Liver (tissue), 9 donors: ENCODE data around the gene POLR3A. TPM values are rescaled to one million over a fixed set of nuclear protein-coding genes. Genes with fewer than 3 reads are reported as not detected.

Experiments used
- DNase-seq: peaks from one replicate; pipeline ENCODE4 v3.0.0-alpha.2; 2017; ENCODE audit warnings: low spot score
- H3K27ac ChIP-seq, 2 donors: one replicate each; pipeline ENCODE4 v1.7.0; 2013; ENCODE audit warnings: inconsistent platforms in 2 of 2, low read length in 2 of 2, control low read depth in 1 of 2, low read depth in 1 of 2, mild to moderate bottlenecking in 1 of 2
- H3K27me3 ChIP-seq, 4 donors: one replicate each; pipeline versions ENCODE4 v1.6.1 to v1.7.0; 2013; ENCODE audit warnings: low read length in 3 of 4, inconsistent platforms in 1 of 4, mild to moderate bottlenecking in 1 of 4, moderate library complexity in 1 of 4; ENCODE audit not compliant: control insufficient read depth in 4 of 4, insufficient read depth in 4 of 4
- H3K36me3 ChIP-seq, 4 donors: one replicate each; pipeline versions ENCODE4 v1.6.1 to v1.7.0; 2013; ENCODE audit warnings: low read length in 3 of 4, mild to moderate bottlenecking in 3 of 4, low read depth in 1 of 4, moderate library complexity in 1 of 4; ENCODE audit not compliant: control insufficient read depth in 4 of 4, insufficient read depth in 3 of 4
- H3K4me1 ChIP-seq, 4 donors: one replicate each; pipeline versions ENCODE4 v1.6.1 to v1.7.0; 2013; ENCODE audit warnings: low read length in 3 of 4, mild to moderate bottlenecking in 3 of 4, moderate library complexity in 1 of 4; ENCODE audit not compliant: control insufficient read depth in 4 of 4, insufficient read depth in 4 of 4
- H3K4me3 ChIP-seq, 3 donors: one replicate each; pipeline versions ENCODE4 v1.6.1 to v1.7.0; 2013; ENCODE audit warnings: low read length in 3 of 3, control low read depth in 1 of 3, low read depth in 1 of 3, mild to moderate bottlenecking in 1 of 3
- H3K9ac ChIP-seq, 2 donors: one replicate each; pipeline ENCODE4 v1.7.0; 2013; ENCODE audit warnings: low read length in 2 of 2, mild to moderate bottlenecking in 2 of 2, moderate library complexity in 2 of 2, control low read depth in 1 of 2, low read depth in 1 of 2
- H3K9me3 ChIP-seq, 4 donors: one replicate each; pipeline versions ENCODE4 v1.6.1 to v1.7.0; 2013; ENCODE audit warnings: low read length in 3 of 4; ENCODE audit not compliant: control insufficient read depth in 4 of 4
- CTCF ChIP-seq: fragments of 150-350 bp; IDR thresholded peaks from 2 replicates; pipeline ENCODE4 v1.5.1; 2017; ENCODE audit warnings: improper control_type of control experiment, low read depth, low read length; ENCODE audit not compliant: missing input control
- FOXA2 ChIP-seq: IDR thresholded peaks from 2 replicates; pipeline ENCODE4 v1.6.1; 2016; ENCODE audit warnings: antibody characterized with exemption
- GABPA ChIP-seq, 2 donors: IDR thresholded peaks in 1 of 2; conservative IDR thresholded peaks in 1 of 2; 2 replicates each; pipeline ENCODE4 v1.6.1; 2016; ENCODE audit warnings: antibody characterized with exemption in 2 of 2, mild to moderate bottlenecking in 1 of 2, moderate library complexity in 1 of 2
- HNF4G ChIP-seq: IDR thresholded peaks from 2 replicates; pipeline ENCODE4 v1.6.1; 2016; ENCODE audit warnings: antibody characterized with exemption
- JUND ChIP-seq, 2 donors: IDR thresholded peaks; 2 replicates each; pipeline ENCODE4 v1.6.1; 2016; ENCODE audit warnings: antibody characterized with exemption in 2 of 2
- MAX ChIP-seq: IDR thresholded peaks from 2 replicates; pipeline ENCODE4 v1.6.1; 2016; ENCODE audit warnings: antibody characterized with exemption
- RAD21 ChIP-seq, 2 donors: IDR thresholded peaks; 2 replicates each; pipeline ENCODE4 v1.6.1; 2016; ENCODE audit warnings: antibody characterized with exemption in 2 of 2, mild to moderate bottlenecking in 2 of 2
- RXRA ChIP-seq, 2 donors: IDR thresholded peaks; 2 replicates each; pipeline ENCODE4 v1.6.1; 2017 to 2018; ENCODE audit warnings: antibody characterized with exemption in 2 of 2, mild to moderate bottlenecking in 1 of 2
- TAF1 ChIP-seq: conservative IDR thresholded peaks from 2 replicates; pipeline ENCODE4 v1.6.1; 2016; ENCODE audit warnings: antibody characterized with exemption, mild to moderate bottlenecking
- YY1 ChIP-seq: IDR thresholded peaks from 2 replicates; pipeline ENCODE4 v1.6.1; 2016; ENCODE audit warnings: antibody characterized with exemption, mild to moderate bottlenecking
- WGBS: extraction: QIAGEN DNeasy Blood & Tissue Kit; methylation state at CpG from one replicate; pipeline ENCODE4 v1.1.7; 2013; 5-methylcytosine and 5-hydroxymethylcytosine counted together
- polyA plus RNA-seq, 2 donors: library from polyadenylated mRNA; stranded (reverse) in 1 of 2; unstranded in 1 of 2; fragments of 200-250 nt in 1 of 2; fragments of >200 nt in 1 of 2; fragmentation: Nextera tagmentation in 1 of 2; extraction: Ambion mirVana in 1 of 2; gene quantifications; one replicate each; pipeline versions ENCODE4 v1.2.1 to v1.2.3, GENCODE V29; 2013 to 2015
- total RNA-seq, 2 donors: library from RNA; depleted of rRNA; stranded (reverse); fragments of >200 nt; gene quantifications; one replicate each; pipeline ENCODE4 v1.2.3, GENCODE V29; 2014
- TF ChIP-seq, protein P1 (sequence below): IDR thresholded peaks from 2 replicates; pipeline ENCODE4 v1.6.1; 2016; ENCODE audit warnings: antibody characterized with exemption, mild to moderate bottlenecking
- TF ChIP-seq, protein P2 (sequence below): IDR thresholded peaks from 2 replicates; pipeline ENCODE4 v1.6.1; 2016; ENCODE audit warnings: antibody characterized with exemption
- donor health status: healthy.
- donor health status: healthy.
- donor health status: healthy.
- donor health status: healthy.
- donor health status: healthy.

The POLR3A gene
- total and polyA plus RNA-seq, 4 donors, result 3.2 to 9.6 (median 5.5) TPM

DNA sequence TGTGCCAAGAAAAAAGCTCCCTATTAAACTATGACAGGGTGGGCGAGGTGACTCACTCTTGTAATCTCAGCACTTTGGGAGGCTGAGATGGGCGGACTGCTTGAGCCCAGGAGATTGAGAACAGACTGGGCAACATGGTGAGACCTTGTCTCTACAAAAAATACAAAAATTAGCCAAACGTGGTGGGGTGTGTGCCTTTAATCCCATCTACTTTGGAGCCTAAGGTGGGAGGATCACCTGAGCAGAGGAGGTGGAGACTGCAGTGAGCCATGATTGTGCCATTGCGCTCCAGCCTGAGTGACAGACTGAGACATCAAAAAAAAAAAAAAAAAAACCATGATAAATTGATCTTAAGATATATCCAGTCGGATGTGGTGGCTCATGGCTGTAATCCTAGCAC lies 11.5 kb downstream of the POLR3A start:
- 90% methylated on average over 5 of the region's 5 CpGs for WGBS
- Histone ChIP-seq H3K9me3 (no peaks in the 10 kb centered on the region), H3K27ac (no peak overlapping the region), H3K27me3 (no peaks in the 10 kb centered on the region), H3K36me3 (peaks cover 21 to 82% (median 65%) of the 10 kb centered on the region in 4 donors), H3K9ac (no peak overlapping the region), H3K4me3 (no peak overlapping the region), H3K4me1 (no peaks in the 10 kb centered on the region)
- no peak for DNase-seq
- no peak for TF ChIP-seq GABPA (IDR thresholded peaks at IDR 0.05 in 1 of 2, conservative IDR thresholded peaks at IDR 0.05 in 1 of 2)
- no peak for TF ChIP-seq CTCF
- TF ChIP-seq HNF4G, result no peak
- TF ChIP-seq, protein P1, sequence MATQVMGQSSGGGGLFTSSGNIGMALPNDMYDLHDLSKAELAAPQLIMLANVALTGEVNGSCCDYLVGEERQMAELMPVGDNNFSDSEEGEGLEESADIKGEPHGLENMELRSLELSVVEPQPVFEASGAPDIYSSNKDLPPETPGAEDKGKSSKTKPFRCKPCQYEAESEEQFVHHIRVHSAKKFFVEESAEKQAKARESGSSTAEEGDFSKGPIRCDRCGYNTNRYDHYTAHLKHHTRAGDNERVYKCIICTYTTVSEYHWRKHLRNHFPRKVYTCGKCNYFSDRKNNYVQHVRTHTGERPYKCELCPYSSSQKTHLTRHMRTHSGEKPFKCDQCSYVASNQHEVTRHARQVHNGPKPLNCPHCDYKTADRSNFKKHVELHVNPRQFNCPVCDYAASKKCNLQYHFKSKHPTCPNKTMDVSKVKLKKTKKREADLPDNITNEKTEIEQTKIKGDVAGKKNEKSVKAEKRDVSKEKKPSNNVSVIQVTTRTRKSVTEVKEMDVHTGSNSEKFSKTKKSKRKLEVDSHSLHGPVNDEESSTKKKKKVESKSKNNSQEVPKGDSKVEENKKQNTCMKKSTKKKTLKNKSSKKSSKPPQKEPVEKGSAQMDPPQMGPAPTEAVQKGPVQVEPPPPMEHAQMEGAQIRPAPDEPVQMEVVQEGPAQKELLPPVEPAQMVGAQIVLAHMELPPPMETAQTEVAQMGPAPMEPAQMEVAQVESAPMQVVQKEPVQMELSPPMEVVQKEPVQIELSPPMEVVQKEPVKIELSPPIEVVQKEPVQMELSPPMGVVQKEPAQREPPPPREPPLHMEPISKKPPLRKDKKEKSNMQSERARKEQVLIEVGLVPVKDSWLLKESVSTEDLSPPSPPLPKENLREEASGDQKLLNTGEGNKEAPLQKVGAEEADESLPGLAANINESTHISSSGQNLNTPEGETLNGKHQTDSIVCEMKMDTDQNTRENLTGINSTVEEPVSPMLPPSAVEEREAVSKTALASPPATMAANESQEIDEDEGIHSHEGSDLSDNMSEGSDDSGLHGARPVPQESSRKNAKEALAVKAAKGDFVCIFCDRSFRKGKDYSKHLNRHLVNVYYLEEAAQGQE, result no peak
- no peak for TF ChIP-seq TAF1
- no peak for TF ChIP-seq FOXA2
- TF ChIP-seq JUND (IDR thresholded peaks at IDR 0.05), result no peak
- no peak for TF ChIP-seq YY1
- no peak for TF ChIP-seq RAD21 (IDR thresholded peaks at IDR 0.05)
- TF ChIP-seq, protein P2, sequence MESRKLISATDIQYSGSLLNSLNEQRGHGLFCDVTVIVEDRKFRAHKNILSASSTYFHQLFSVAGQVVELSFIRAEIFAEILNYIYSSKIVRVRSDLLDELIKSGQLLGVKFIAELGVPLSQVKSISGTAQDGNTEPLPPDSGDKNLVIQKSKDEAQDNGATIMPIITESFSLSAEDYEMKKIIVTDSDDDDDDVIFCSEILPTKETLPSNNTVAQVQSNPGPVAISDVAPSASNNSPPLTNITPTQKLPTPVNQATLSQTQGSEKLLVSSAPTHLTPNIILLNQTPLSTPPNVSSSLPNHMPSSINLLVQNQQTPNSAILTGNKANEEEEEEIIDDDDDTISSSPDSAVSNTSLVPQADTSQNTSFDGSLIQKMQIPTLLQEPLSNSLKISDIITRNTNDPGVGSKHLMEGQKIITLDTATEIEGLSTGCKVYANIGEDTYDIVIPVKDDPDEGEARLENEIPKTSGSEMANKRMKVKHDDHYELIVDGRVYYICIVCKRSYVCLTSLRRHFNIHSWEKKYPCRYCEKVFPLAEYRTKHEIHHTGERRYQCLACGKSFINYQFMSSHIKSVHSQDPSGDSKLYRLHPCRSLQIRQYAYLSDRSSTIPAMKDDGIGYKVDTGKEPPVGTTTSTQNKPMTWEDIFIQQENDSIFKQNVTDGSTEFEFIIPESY, result no peak

- no peak for TF ChIP-seq CTCF
- TF ChIP-seq, protein P2, result no peak
- TF ChIP-seq RAD21 (IDR thresholded peaks at IDR 0.05), result no peak
- no peak for TF ChIP-seq HNF4G
- TF ChIP-seq MAX, result no peak
- TF ChIP-seq RXRA (IDR thresholded peaks at IDR 0.05), result no peak
- TF ChIP-seq TAF1, result no peak
- WGBS, result 93% methylated on average over 5 of the region's 5 CpGs
- Histone ChIP-seq H3K9me3 (no peaks in the 10 kb centered on the region), H3K9ac (no peak overlapping the region), H3K4me3 (no peak overlapping the region), H3K27me3 (no peaks in the 10 kb centered on the region), H3K36me3 (peaks cover 17 to 79% (median 65%) of the 10 kb centered on the region in 4 donors), H3K4me1 (no peaks in the 10 kb centered on the region), H3K27ac (no peak overlapping the region)
- DNase-seq, result no peak
Measured at GRCh38 chr10:78015546-78015945, 13.8 kb downstream of the POLR3A start.
